H9 (cell line): ENCODE data around the gene PCGF5. TPM values are rescaled to one million over a fixed set of nuclear protein-coding genes. Genes with fewer than 3 reads are reported as not detected.

Source experiments
- DNase-seq: peaks from one replicate; pipeline ENCODE4 v3.0.0-alpha.2; 2017
- H2AFZ ChIP-seq: one replicate; pipeline ENCODE4 v1.6.1; 2013; ENCODE audit warnings: mild to moderate bottlenecking, low read length, control low read depth, moderate library complexity
- H2AK5ac ChIP-seq: 2 replicates; pipeline ENCODE4 v1.6.1; 2013; ENCODE audit warnings: low read length, control low read depth, mixed read lengths; ENCODE audit not compliant: insufficient read length
- H2BK120ac ChIP-seq: one replicate; pipeline ENCODE4 v1.6.1; 2013; ENCODE audit warnings: low read depth, mild to moderate bottlenecking, low read length, control low read depth, inconsistent platforms; ENCODE audit not compliant: poor library complexity, severe bottlenecking
- H2BK12ac ChIP-seq: 2 replicates; pipeline ENCODE4 v1.6.1; 2013; ENCODE audit warnings: low read length, control low read depth, mixed read lengths, low read depth; ENCODE audit not compliant: insufficient read length
- H2BK15ac ChIP-seq: 2 replicates; pipeline ENCODE4 v1.6.1; 2013; ENCODE audit warnings: low read depth, low read length, control low read depth
- H2BK20ac ChIP-seq: one replicate; pipeline ENCODE4 v1.6.1; 2013; ENCODE audit warnings: low read depth, mild to moderate bottlenecking, low read length, control low read depth, inconsistent platforms; ENCODE audit not compliant: poor library complexity, severe bottlenecking
- H2BK5ac ChIP-seq: 2 replicates; pipeline ENCODE4 v1.6.1; 2013; ENCODE audit warnings: low read length, control low read depth, mixed read lengths; ENCODE audit not compliant: insufficient read length
- H3K14ac ChIP-seq: 2 replicates; pipeline ENCODE4 v1.6.1; 2013; ENCODE audit warnings: low read length, control low read depth; ENCODE audit not compliant: insufficient read depth
- H3K18ac ChIP-seq: 2 replicates; pipeline ENCODE4 v1.6.1; 2013; ENCODE audit warnings: low read depth, mild to moderate bottlenecking, mixed read lengths, low read length, control low read depth; ENCODE audit not compliant: insufficient read length
- H3K23ac ChIP-seq: 2 replicates; pipeline ENCODE4 v1.6.1; 2013; ENCODE audit warnings: low read length, control low read depth, mixed read lengths, low read depth; ENCODE audit not compliant: insufficient read length
- H3K23me2 ChIP-seq: 2 replicates; pipeline ENCODE4 v1.6.1; 2013; ENCODE audit warnings: low read depth, mild to moderate bottlenecking, mixed read lengths, low read length, control low read depth; ENCODE audit not compliant: insufficient read length, poor library complexity, severe bottlenecking
- H3K27ac ChIP-seq: 2 replicates; pipeline ENCODE4 v1.5.1; 2013; ENCODE audit warnings: low read length, control low read depth, mixed read lengths, low read depth; ENCODE audit not compliant: insufficient read length
- H3K27me3 ChIP-seq: 2 replicates; pipeline ENCODE4 v1.6.1; 2013; ENCODE audit warnings: low read length, control low read depth, inconsistent platforms; ENCODE audit not compliant: insufficient read depth
- H3K4ac ChIP-seq: 2 replicates; pipeline ENCODE4 v1.6.1; 2013; ENCODE audit warnings: low read depth, mild to moderate bottlenecking, control low read depth, inconsistent platforms, low read length, moderate library complexity
- H3K4me1 ChIP-seq: 2 replicates; pipeline ENCODE4 v1.6.1; 2013; ENCODE audit warnings: low read length, control low read depth, inconsistent platforms; ENCODE audit not compliant: insufficient read depth
- H3K4me2 ChIP-seq: 2 replicates; pipeline ENCODE4 v1.6.1; 2013; ENCODE audit warnings: low read length, control low read depth, mixed read lengths; ENCODE audit not compliant: insufficient read length, insufficient read depth
- H3K56ac ChIP-seq: 2 replicates; pipeline ENCODE4 v1.6.1; 2013; ENCODE audit warnings: low read depth, mild to moderate bottlenecking, mixed read lengths, low read length, control low read depth; ENCODE audit not compliant: insufficient read length
- H3K79me1 ChIP-seq: 2 replicates; pipeline ENCODE4 v1.6.1; 2013; ENCODE audit warnings: low read depth, mild to moderate bottlenecking, moderate library complexity, low read length, control low read depth, inconsistent platforms; ENCODE audit not compliant: insufficient read depth, poor library complexity, severe bottlenecking
- H3K79me2 ChIP-seq: 2 replicates; pipeline ENCODE4 v1.6.1; 2013; ENCODE audit warnings: low read length, control low read depth, inconsistent platforms; ENCODE audit not compliant: insufficient read depth
- H3K9ac ChIP-seq: 2 replicates; pipeline ENCODE4 v1.6.1; 2013; ENCODE audit warnings: low read length, control low read depth, mixed read lengths; ENCODE audit not compliant: insufficient read length; ENCODE audit errors: extremely low read depth
- H3K9me3 ChIP-seq: one replicate; pipeline ENCODE4 v1.6.1; 2013; ENCODE audit warnings: low read depth, low read length, inconsistent platforms; ENCODE audit not compliant: control insufficient read depth
- H3T11ph ChIP-seq: one replicate; pipeline ENCODE4 v1.6.1; 2013; ENCODE audit warnings: mild to moderate bottlenecking, low read length, control low read depth, inconsistent platforms
- H4K20me1 ChIP-seq: one replicate; pipeline ENCODE4 v1.6.1; 2013; ENCODE audit not compliant: control insufficient read depth, insufficient read length, insufficient read depth
- H4K5ac ChIP-seq: 2 replicates; pipeline ENCODE4 v1.6.1; 2013; ENCODE audit warnings: low read depth, mild to moderate bottlenecking, mixed read lengths, low read length, control low read depth; ENCODE audit not compliant: insufficient read length
- H4K8ac ChIP-seq: replicated peaks from 2 replicates; pipeline ENCODE4 v1.6.1; 2013; ENCODE audit warnings: low read length, control low read depth, mixed read lengths, low read depth; ENCODE audit not compliant: insufficient read length
- H4K91ac ChIP-seq: 2 replicates; pipeline ENCODE4 v1.6.1; 2013; ENCODE audit warnings: low read depth, mild to moderate bottlenecking, moderate library complexity, mixed read lengths, low read length, control low read depth; ENCODE audit not compliant: insufficient read length
- H3K27ac Mint-ChIP-seq, 3 experiments: 2 replicates in 2 of 3; 3 replicates in 1 of 3; pipeline ENCODE4 v1.8.0; 2020 to 2021; ENCODE audit warnings: mixed read lengths in 3 of 3, mild to moderate bottlenecking in 1 of 3, moderate library complexity in 1 of 3
- H3K27me3 Mint-ChIP-seq: 2 replicates; pipeline ENCODE4 v1.8.0; 2021; ENCODE audit warnings: low read depth, mild to moderate bottlenecking, moderate library complexity, mixed read lengths
- H3K36me3 Mint-ChIP-seq, 3 experiments: 2 replicates in 2 of 3; 3 replicates in 1 of 3; pipeline ENCODE4 v1.8.0; 2020 to 2021; ENCODE audit warnings: low read depth in 3 of 3, mixed read lengths in 3 of 3; ENCODE audit not compliant: insufficient read depth in 1 of 3
- H3K4me1 Mint-ChIP-seq, 2 experiments: 2 replicates each; pipeline ENCODE4 v1.8.0; 2020; ENCODE audit warnings: mixed read lengths in 2 of 2
- H3K4me3 Mint-ChIP-seq, 2 experiments: 2 replicates in 1 of 2; 3 replicates in 1 of 2; pipeline ENCODE4 v1.8.0; 2020 to 2021; ENCODE audit warnings: mild to moderate bottlenecking in 2 of 2, mixed read lengths in 2 of 2, moderate library complexity in 1 of 2
- H3K9me3 Mint-ChIP-seq, 2 experiments: 2 replicates in 1 of 2; 3 replicates in 1 of 2; pipeline ENCODE4 v1.8.0; 2020; ENCODE audit warnings: mild to moderate bottlenecking in 2 of 2, mixed read lengths in 2 of 2, moderate library complexity in 1 of 2
- CTCF ChIP-seq: fragments of 200-600 bp; sonication (generic); conservative IDR thresholded peaks from 3 replicates; pipeline ENCODE4 v1.8.0; 2021; ENCODE audit warnings: antibody characterized with exemption, mild to moderate bottlenecking
- WGBS: extraction: QIAGEN DNeasy Blood & Tissue Kit; methylation state at CpG from one replicate; pipeline ENCODE4 v1.1.7; 2013; ENCODE audit warnings: missing lambda C conversion rate, low lambda C conversion rate, mixed read lengths; ENCODE audit not compliant: insufficient read length; ENCODE audit errors: extremely low coverage; 5-methylcytosine and 5-hydroxymethylcytosine counted together
- total RNA-seq: library from RNA; stranded (reverse); gene quantifications from 2 replicates; pipeline ENCODE4 v1.2.1, GENCODE V29; 2021

PCGF5 gene
- total RNA-seq, 1 experiment from 2014 or later = 6.9 TPM

- H3K23ac ChIP-seq = no peak overlapping the region
- no peaks in the 10 kb centered on the region for H3K36me3 Mint-ChIP-seq
- no peak overlapping the region for H2BK120ac ChIP-seq
- H3K4ac ChIP-seq = no peak overlapping the region
- no peak overlapping the region for H3K18ac ChIP-seq
- no peak overlapping the region for H4K8ac ChIP-seq
- H3K4me3 Mint-ChIP-seq = no peak overlapping the region
- no peak overlapping the region for H3K56ac ChIP-seq
- H2BK15ac ChIP-seq = no peak overlapping the region
- no peak overlapping the region for H3T11ph ChIP-seq
- H2AFZ ChIP-seq = no peak overlapping the region
- no peaks in the 10 kb centered on the region for H3K4me1 ChIP-seq
- no CpG with 5 or more reads among the region's 2 CpGs for WGBS
- TF ChIP-seq CTCF = no peak
- H3K79me1 ChIP-seq = no peaks in the 10 kb centered on the region
- H3K14ac ChIP-seq = no peak overlapping the region
- no peak overlapping the region for H3K4me2 ChIP-seq
- peaks cover 3% of the 10 kb centered on the region in 2 experiments; a peak in 2 of 4 replicates for H3K4me1 Mint-ChIP-seq
- H3K9me3 ChIP-seq = no peaks in the 10 kb centered on the region
- peaks cover 3% of the 10 kb centered on the region; the same call in 1 of the 2 replicates for H3K27me3 ChIP-seq
- H3K23me2 ChIP-seq = no peaks in the 10 kb centered on the region
- DNase-seq = no peak
- no peak overlapping the region for H3K27ac ChIP-seq
- no peak overlapping the region for H2BK12ac ChIP-seq
- H2AK5ac ChIP-seq = no peak overlapping the region
- H3K9me3 Mint-ChIP-seq = no peaks in the 10 kb centered on the region
- no peaks in the 10 kb centered on the region for H3K79me2 ChIP-seq
- H2BK5ac ChIP-seq = no peak overlapping the region
- H3K9ac ChIP-seq = no peak overlapping the region
- no peak overlapping the region for H2BK20ac ChIP-seq
- peaks cover 32% of the 10 kb centered on the region for H3K27me3 Mint-ChIP-seq
- no peak overlapping the region for H4K5ac ChIP-seq
- H4K20me1 ChIP-seq = no peaks in the 10 kb centered on the region
- H3K27ac Mint-ChIP-seq = no peak overlapping the region
- H4K91ac ChIP-seq = no peak overlapping the region
Observed at GRCh38 chr10:91242940-91243339, 22.5 kb downstream of the PCGF5 start.
